AG08396 (cell line): ENCODE measurements around the gene CLEC18A.
"Not testable (repeated sequence)": the region's sequence is repeated elsewhere in the genome, so short reads cannot be mapped to it uniquely, and the experiment has no call there.

Experiments
- DNase-seq: peaks from one replicate; pipeline ENCODE4 v3.0.0; 2012; ENCODE audit warnings: low spot score, mixed read lengths

Gene CLEC18A

DNA sequence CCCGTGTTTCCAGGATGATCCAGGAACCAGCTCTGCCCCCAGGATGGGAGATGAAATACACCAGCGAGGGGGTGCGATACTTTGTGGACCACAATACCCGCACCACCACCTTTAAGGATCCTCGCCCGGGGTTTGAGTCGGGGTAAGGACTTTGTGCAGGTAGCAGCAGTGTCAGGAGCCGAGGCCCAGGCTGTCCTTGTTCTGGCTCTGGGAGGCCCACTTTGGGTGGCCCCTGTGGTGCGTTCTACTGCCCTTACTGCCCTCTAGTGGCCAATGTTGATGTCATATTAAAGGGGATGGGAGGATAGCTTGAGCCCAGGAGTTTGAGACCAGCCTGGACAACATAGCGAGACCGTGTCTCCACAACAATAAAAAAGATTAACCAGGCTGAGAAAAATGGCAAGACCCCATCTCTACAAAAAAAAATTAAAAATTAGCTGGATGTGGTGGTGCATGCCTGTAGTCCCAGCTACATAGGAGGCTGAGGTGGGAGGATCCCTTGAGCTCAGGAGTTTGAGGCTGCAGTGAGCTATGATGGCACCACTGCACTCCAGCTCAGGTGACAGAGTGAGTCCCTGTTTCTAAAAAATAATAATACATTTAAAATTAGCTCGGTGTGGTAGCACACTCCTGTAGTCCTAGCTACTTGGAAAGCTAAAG is 20.9 kb upstream of the CLEC18A start:
- peak; percentile 86 for DNase-seq

DNA sequence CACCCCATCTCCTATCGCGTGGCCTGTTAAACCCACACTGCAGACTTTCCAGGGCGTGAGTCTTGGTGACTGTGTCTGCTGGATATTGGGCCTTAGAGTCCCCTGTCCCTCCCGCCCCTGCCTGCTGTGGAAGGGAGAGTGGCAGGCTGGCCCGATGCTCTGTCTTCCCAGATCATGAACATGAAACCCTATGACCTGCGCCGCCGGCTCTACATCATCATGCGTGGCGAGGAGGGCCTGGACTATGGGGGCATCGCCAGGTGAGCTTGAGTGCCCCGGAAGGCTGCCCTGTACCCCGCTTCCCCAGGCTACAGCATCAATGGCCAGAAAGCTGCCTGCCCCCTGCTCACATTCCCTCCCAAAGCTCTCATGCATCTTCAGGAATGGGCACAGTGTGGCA is 19.5 kb upstream of the CLEC18A start:
- no peak for DNase-seq

- no peak for DNase-seq
These were observed 18.9 kb upstream of the CLEC18A start for GRCh38 chr16:69932228-69932627.

DNA sequence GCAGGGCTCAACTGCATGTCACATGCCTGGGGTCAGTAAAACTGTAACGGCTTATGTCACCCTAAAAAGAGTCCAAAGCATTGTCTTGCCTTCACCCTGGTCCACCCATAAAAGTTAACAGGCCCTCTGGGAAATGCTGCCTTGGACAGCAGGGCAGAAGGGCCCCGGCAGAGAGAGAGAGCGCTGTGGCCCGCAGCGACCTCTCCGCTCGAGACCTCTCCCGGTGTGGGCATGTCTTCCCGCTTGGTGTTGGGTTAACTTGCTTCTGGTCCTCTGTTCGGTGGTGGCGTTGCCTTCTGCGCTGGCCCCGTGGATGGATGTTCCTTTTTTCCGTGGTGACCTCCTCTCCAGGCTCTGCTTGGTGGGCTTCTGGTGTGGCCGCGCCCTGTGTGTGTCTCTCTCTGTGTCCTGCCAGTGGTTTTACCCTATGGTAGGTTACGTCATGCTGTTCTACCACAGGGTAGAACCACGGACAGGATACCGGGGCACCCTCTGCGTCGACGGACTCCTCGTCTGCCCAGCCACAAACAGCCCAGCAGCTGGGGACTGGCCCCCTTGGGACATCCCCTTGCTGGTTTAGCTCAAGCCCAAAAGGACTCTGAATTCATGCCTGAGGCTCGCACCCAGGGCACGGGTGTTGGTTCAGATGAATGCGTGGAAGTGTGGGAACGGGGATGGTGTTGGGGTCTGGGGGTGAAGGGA is 18.3 kb upstream of the CLEC18A start:
- peak; percentile 2 for DNase-seq

DNA sequence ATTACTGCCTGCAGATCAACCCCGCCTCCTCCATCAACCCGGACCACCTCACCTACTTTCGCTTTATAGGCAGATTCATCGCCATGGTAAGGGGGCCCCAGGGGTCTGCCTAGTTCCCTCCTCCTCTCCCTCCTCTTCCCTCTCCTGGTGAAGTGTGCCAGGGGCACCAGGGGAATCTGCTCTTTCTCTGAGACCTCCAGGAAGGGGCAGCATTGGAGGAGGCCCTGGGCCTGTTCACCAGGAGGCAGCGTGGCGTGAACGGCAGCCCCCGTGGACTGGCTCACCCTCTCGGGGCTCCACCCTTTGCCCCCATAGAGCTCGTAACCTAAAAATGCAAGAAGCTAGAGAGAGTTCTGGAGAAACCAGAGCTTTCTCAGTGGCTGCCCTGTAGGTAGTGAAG is 17.1 kb upstream of the CLEC18A start:
- DNase-seq: peak; percentile 1

GRCh38 chr16:69934751-69935150 is 16.4 kb upstream of the CLEC18A start:
- peak; percentile 1 for DNase-seq

- no peak for DNase-seq
These were observed 15.8 kb upstream of the CLEC18A start for GRCh38 chr16:69935278-69935711.

GRCh38 chr16:69935740-69936139 is 15.4 kb upstream of the CLEC18A start:
- DNase-seq: no peak

GRCh38 chr16:69936252-69936651 is 14.9 kb upstream of the CLEC18A start:
- no peak for DNase-seq

GRCh38 chr16:69936751-69937211 is 14.4 kb upstream of the CLEC18A start:
- DNase-seq: no peak

GRCh38 chr16:69937465-69937951 is 13.6 kb upstream of the CLEC18A start:
- DNase-seq: no peak

GRCh38 chr16:69938981-69939820 is 11.9 kb upstream of the CLEC18A start:
- DNase-seq: no peak

DNA sequence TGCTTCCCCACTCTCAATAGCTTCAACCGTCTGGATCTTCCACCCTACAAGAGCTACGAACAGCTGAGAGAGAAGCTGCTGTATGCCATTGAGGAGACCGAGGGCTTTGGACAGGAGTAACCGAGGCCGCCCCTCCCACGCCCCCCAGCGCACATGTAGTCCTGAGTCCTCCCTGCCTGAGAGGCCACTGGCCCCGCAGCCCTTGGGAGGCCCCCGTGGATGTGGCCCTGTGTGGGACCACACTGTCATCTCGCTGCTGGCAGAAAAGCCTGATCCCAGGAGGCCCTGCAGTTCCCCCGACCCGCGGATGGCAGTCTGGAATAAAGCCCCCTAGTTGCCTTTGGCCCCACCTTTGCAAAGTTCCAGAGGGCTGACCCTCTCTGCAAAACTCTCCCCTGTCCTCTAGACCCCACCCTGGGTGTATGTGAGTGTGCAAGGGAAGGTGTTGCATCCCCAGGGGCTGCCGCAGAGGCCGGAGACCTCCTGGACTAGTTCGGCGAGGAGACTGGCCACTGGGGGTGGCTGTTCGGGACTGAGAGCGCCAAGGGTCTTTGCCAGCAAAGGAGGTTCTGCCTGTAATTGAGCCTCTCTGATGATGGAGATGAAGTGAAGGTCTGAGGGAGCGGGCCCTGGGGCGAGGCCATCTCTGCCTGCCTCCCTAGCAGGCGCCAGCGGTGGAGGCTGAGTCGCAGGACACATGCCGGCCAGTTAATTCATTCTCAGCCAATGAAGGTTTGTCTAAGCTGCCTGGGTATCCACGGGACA is 11.1 kb upstream of the CLEC18A start:
- DNase-seq: no peak

DNA sequence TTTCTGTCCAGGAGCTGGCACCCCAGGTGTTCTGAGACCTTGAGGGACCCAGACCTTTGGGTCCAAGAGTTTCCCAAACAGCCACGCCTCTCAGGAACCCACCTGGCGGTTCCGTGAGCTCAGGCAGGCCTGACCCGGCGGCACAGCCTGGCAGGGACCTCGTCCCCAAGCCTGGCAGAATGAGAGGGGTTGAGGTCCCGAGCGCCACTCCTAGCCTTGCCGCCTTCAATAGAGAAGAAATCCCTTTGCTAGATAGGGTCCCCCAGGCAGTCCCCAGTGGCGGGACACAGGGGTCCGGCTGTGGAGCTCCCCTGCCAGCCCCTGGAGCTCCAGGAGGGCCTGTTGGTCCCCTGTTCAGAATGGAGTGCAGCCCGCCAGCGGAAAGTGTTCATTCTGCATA is 10.5 kb upstream of the CLEC18A start:
- DNase-seq: no peak

- no peak for DNase-seq
These were observed 9.7 kb upstream of the CLEC18A start for GRCh38 chr16:69941251-69942098.

DNA sequence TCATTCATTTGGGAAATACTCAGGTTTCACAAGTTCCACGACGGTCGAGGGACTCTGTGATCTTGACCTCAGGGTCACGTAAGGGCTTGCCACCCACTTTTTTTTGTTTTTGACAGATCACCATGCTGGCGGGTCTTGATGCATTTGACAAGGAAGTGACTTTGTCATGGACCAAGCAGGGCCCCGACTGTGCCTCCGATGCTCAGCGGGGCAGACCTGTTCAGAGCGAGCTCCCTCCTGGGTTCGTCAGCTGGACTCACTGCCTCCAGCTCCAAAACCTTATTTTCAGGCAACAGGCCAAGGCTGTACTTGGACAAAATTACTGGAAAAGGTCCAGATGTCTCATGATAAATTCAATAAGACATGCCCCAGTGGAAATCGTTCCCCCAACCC is 9.0 kb upstream of the CLEC18A start:
- DNase-seq: no peak

- DNase-seq: no peak
These were observed 8.4 kb upstream of the CLEC18A start for GRCh38 chr16:69942627-69943170.

DNA sequence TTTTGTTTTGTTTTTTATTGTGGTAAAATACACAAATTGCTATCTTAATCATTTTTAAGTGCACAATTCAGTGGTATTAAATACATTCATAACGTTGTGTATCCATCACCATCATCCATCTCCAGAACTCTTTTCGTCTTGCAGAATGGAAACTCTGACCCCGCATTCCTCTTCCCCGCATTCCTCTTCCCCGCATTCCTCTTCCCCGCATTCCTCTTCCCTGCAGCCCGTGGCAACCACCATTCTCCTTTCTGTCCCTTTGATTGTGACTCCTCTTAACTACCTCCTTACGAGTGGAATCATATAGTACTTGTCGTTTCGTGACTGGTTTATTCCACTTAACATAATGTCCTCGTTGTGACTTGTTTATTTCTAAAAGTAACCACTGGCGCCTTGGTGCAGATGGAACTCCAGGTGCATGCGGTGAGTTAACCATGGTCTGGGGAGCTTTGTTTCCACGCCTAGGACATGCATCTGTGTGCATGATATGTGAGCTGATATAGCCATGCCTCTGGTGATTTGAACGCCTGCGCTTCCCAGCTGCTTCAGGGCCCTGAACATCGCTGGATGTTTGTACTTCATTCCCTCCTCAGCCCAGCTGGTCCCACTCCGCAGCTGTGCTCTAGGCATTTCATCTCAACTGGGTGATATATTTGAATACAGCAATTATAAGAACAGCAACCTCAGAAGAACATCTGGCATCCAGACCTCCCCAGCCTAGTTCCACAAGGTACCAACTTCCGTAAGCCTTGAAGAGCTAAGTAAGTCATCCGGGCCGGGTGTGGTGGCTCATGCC is 7.7 kb upstream of the CLEC18A start:
- DNase-seq: not testable (repeated sequence)

DNA sequence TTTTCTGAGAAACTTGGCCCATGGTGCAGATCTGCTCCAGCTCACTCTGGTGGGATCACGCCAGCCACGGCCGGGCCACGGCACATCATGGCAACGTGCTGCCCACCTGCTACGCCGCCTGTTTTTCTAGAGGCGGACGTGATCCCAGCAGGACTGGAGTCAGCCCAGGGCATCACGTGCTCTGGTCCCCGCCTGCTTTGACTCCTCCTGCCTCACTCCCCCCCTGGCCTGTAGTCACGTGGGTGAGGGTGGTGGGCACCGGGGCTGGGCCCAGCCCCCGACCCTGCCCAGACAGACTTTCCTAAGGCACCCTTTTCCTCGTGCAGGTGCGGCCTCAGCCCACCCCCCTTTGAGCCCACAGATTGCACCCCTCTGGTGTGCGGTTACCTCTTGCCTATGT is 723 bp upstream of the CLEC18A start:
- DNase-seq: not testable (repeated sequence)

DNA sequence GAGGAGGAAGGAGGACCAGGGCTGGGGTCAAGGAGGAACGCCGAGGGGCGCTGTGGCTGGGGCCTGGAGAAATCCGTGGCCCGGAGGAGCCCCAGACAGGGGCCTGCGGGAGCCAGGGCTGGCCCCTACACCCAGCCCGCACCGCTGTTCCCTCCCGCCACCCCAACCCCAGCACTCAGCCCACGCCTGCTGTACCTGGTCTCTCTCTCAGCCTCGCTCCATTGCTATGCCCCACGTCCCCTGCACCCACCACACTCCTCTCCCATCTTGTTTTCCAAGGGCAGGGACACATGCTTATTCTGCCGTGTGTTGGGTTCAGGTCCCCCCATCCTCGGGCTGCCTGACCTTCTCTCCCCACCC is 518 bp downstream of the CLEC18A start:
- not testable (repeated sequence) for DNase-seq
